RWPE1 (cell line): ENCODE results near the gene TNNI3K.

Experiments used
- CTCF ChIA-PET: fragments of 350-600 bp; sonication (Branson Sonifier 250); formaldehyde crosslinking; extraction: SDS; loops from one replicate; lab custom pipeline; 2021; lab: Yijun Ruan, JAX
- POLR2A ChIA-PET: fragments of 400-600 bp; formaldehyde crosslinking; extraction: SDS; loops from one replicate; lab custom pipeline; 2020; ENCODE audit warnings: antibody characterized with exemption; ENCODE audit not compliant: low non-redundant PET; lab: Yijun Ruan, JAX
- DNase-seq: peaks from one replicate; pipeline ENCODE4 v3.0.0; 2012; ENCODE audit warnings: low spot score
- H3K27ac ChIP-seq: fragments of 450-650 bp; 2 replicates; pipeline ENCODE4 v1.5.1; 2017
- TF ChIP-seq, protein P1 (sequence below): fragments of 450-650 bp; conservative IDR thresholded peaks from 2 replicates; pipeline ENCODE4 v1.5.1; 2017; ENCODE audit warnings: low read depth, mild to moderate bottlenecking

Gene TNNI3K

DNA sequence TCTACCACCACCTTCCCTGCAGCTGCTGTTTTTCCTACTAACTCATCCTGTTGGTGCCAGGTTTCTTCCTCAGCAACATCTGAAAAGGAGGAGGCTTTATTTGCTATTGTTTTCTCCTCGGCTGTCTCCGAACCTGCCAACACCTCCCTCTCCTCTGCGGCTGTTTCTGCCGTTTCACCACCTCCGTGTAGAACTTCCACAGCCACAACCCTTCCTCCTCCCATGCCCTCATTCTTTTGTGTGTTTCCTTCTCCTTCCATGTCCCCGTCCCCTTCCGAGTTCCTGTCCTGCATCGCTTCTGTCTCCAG, 336.3 kb downstream of the TNNI3K start:
- CTCF ChIA-PET = no interaction called here
- TF ChIP-seq, protein P1, sequence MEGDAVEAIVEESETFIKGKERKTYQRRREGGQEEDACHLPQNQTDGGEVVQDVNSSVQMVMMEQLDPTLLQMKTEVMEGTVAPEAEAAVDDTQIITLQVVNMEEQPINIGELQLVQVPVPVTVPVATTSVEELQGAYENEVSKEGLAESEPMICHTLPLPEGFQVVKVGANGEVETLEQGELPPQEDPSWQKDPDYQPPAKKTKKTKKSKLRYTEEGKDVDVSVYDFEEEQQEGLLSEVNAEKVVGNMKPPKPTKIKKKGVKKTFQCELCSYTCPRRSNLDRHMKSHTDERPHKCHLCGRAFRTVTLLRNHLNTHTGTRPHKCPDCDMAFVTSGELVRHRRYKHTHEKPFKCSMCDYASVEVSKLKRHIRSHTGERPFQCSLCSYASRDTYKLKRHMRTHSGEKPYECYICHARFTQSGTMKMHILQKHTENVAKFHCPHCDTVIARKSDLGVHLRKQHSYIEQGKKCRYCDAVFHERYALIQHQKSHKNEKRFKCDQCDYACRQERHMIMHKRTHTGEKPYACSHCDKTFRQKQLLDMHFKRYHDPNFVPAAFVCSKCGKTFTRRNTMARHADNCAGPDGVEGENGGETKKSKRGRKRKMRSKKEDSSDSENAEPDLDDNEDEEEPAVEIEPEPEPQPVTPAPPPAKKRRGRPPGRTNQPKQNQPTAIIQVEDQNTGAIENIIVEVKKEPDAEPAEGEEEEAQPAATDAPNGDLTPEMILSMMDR = no peak
- H3K27ac ChIP-seq = no peak overlapping the region
- POLR2A ChIA-PET = no interaction called here
- no peak for DNase-seq

DNA sequence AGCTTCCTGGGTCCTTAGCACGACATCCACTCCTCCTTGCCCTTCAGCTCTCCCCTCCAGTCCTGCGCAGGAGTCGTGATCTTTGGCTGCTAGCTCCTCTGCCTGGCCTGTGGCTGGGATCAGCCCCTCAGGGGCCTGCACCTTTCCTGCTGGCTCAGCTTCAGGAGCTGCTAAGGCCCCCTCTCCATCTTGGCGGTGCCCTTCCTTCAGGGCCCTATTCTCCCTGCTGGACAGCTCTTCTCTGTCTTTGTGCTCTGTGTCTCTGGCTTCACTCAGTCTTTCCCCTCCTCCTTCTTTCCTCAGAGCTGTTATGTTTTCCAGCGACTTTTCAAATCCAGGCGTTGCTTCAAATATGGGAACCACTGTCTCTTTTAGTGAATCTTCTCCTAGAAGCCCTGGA, 336.7 kb downstream of the TNNI3K start:
- DNase-seq = no peak
- no peak overlapping the region for H3K27ac ChIP-seq
- TF ChIP-seq, protein P1 = no peak
- POLR2A ChIA-PET = no interaction called here
- CTCF ChIA-PET = no interaction called here

DNA sequence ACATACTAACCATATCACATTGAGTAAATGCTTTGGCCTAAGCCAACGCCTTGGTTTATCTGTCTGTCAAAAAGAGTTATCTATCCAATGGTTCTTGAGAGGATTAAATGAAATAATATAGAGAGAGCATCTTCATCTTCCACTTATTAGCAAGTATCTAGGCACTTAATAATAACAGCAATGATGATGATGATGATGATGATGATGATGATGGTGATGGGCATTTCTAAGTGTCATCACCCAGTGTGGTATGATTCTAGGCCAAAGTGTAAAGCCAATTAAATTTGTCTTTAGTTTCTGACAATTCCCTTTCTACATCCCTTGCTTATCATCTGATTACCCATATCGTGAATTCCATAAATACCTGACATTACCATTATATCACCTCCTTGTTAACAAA, 342.9 kb downstream of the TNNI3K start:
- CTCF ChIA-PET = no interaction called here
- H3K27ac ChIP-seq = no peak overlapping the region
- DNase-seq = no peak
- POLR2A ChIA-PET = no interaction called here
- TF ChIP-seq, protein P1 = no peak

DNA sequence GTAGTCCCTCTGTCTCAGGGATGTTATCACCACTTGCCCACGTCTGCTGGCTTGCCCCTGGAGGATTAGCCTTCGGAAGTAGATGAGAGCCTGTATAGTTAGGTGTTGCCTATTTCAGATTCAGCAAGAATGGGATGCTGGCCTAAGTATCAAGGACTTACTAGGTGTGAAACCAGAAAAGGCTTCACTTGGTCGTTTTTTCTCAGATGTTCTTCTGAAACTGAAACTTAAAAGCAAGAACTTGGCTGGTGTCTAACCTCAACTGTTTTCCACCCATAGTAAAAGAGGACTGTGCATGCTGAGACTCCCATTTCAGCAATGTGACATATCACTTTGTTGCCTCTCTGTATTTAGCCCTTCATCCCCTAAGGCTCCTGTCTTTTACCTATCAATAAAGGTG, 344.2 kb downstream of the TNNI3K start:
- H3K27ac ChIP-seq = no peak overlapping the region
- DNase-seq = no peak
- ChIA-PET POLR2A (no interaction called here), CTCF (interaction anchor here (0.5 to 0.6 kb wide), 2 partner anchors 451 to 799 kb away, joined by 3 to 4 read pairs; no protein-coding TSS in a partner anchor)
- TF ChIP-seq, protein P1 = no peak

DNA sequence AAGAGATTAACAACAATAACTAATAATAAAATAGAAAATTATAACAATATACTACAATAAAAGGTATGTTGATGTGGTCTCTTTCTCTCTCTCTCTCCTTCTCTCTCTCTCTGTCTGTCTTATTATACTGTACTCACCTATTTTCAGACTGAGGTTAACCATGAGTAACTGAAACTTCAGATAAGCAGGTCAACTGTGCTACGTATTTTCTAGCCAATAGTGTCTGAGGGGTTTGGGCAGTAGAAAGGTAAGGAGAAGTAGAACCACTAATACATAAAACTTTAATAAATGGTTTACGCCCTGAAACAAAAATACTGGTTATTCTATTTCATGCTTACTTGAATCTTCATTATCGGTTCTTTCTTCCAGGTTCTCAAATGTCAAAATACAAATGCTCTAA, 348.2 kb downstream of the TNNI3K start:
- ChIA-PET CTCF (no interaction called here), POLR2A (no interaction called here)
- H3K27ac ChIP-seq = no peak overlapping the region
- no peak for DNase-seq
- TF ChIP-seq, protein P1 = no peak

DNA sequence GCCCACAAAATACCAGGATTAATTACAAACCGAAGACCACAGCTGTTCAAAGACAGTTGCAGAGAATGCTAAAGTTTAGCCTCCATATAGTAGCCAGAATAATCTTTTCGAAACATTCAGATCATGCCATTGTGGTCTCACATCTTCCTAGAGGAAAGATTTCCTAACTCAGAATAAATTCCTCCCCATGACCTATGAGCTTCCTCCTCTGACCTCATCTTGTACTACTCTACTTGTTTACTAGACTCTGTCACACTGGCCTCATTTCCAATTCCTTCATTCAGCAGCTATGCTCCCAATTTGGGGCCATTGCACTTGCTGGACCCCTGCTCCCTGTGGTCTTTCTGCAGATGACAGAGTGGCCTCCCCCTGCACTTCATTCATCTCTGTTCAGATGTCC, 349.0 kb downstream of the TNNI3K start:
- TF ChIP-seq, protein P1 = no peak
- CTCF ChIA-PET = no interaction called here
- DNase-seq = no peak

DNA sequence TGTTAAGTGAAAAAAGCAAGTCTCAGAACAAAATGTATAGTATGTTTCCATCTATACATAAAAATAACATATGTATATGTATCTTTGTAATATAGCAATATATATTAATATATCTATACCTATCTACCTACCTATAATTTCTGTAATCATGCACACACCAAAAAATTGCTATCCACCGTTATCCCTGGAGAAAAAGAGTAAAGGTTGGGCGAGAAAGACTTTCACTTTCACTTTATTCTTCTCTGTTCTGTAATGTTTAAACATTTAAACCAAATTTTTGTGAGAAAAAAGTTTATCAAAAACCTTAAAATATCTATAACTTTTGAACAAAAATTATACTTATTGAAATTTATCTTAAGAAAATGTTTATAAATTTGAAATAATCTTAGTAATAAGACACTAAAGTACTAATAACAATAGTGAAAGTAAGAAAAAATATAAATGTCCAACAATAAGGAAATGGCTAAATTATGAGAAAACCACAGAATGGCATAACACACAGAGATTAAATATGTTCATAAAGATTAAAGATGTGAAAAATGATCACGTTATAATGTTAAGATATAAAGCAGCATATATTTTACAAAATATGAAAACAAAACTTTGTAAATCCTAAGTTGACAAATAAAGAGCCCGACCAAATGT, 351.2 kb downstream of the TNNI3K start:
- CTCF ChIA-PET = interaction anchor here (0.6 kb wide), 1 partner anchor 1800 kb away, joined by 6 read pairs; no protein-coding TSS in a partner anchor

More for the DNA sequence above, 349.0 kb downstream of the TNNI3K start:
- H3K27ac ChIP-seq = no peak overlapping the region
- POLR2A ChIA-PET = no interaction called here

More for the DNA sequence above, 351.2 kb downstream of the TNNI3K start:
- no peak for DNase-seq
- POLR2A ChIA-PET = no interaction called here
- TF ChIP-seq, protein P1 = no peak
- H3K27ac ChIP-seq = no peak overlapping the region
